Fibroblast of lung (primary cell): Measurements from ENCODE around the gene HTR2C. TPM values are rescaled to one million over a fixed set of nuclear protein-coding genes. Genes with fewer than 3 reads are reported as not detected.
"Not testable (repeated sequence)": the region's sequence is repeated elsewhere in the genome, so short reads cannot be mapped to it uniquely, and the experiment has no call there.

Source experiments
- DNase-seq, 2 donors: peaks; one replicate each; pipeline versions ENCODE4 v3.0.0 to v3.0.0-alpha.2; 2010; ENCODE audit warnings: low read depth in 2 of 2
- H2AFZ ChIP-seq: 2 replicates; pipeline ENCODE4 v1.5.1; 2012; ENCODE audit warnings: low read length, control low read depth, inconsistent platforms
- H3K27ac ChIP-seq: 2 replicates; pipeline ENCODE4 v1.5.1; 2011; ENCODE audit warnings: low read length, control low read depth; ENCODE audit not compliant: insufficient read depth
- H3K27me3 ChIP-seq: 2 replicates; pipeline ENCODE4 v1.5.1; 2011; ENCODE audit warnings: mild to moderate bottlenecking, low read length; ENCODE audit not compliant: control insufficient read depth, insufficient read depth
- H3K36me3 ChIP-seq: 2 replicates; pipeline ENCODE4 v1.5.1; 2011; ENCODE audit warnings: low read length; ENCODE audit not compliant: control insufficient read depth, insufficient read depth
- H3K4me1 ChIP-seq: 2 replicates; pipeline ENCODE4 v1.5.1; 2011; ENCODE audit warnings: low read length; ENCODE audit not compliant: control insufficient read depth, insufficient read depth; ENCODE audit errors: extremely low read depth
- H3K4me2 ChIP-seq: 2 replicates; pipeline ENCODE4 v1.5.1; 2011; ENCODE audit warnings: low read length, control low read depth; ENCODE audit not compliant: insufficient read depth; ENCODE audit errors: extremely low read depth
- H3K4me3 ChIP-seq, 4 experiments: fragments of 200-600 bp in 1 of 4; sonication (generic) in 1 of 4; replicated peaks in 1 of 4; 2 replicates each; pipeline ENCODE4 v1.5.1; 2011 to 2016; ENCODE audit warnings: low read length in 4 of 4, low read depth in 3 of 4, mild to moderate bottlenecking in 3 of 4, control low read depth in 2 of 4, inconsistent platforms in 1 of 4, mixed read lengths in 1 of 4; ENCODE audit not compliant: insufficient read depth in 1 of 4; ENCODE audit errors: control extremely low read depth in 1 of 4
- H3K79me2 ChIP-seq: 2 replicates; pipeline ENCODE4 v1.5.1; 2012; ENCODE audit warnings: mild to moderate bottlenecking, low read length, inconsistent platforms; ENCODE audit not compliant: control insufficient read depth, insufficient read depth
- H3K9ac ChIP-seq: 2 replicates; pipeline ENCODE4 v1.5.1; 2011; ENCODE audit warnings: mild to moderate bottlenecking, low read length, control low read depth; ENCODE audit not compliant: insufficient read depth
- H3K9me3 ChIP-seq: 2 replicates; pipeline ENCODE4 v1.5.1; 2012; ENCODE audit warnings: low read depth, low read length; ENCODE audit not compliant: control insufficient read depth, insufficient read depth
- H4K20me1 ChIP-seq: 2 replicates; pipeline ENCODE4 v1.5.1; 2011; ENCODE audit warnings: low read length; ENCODE audit not compliant: control insufficient read depth, insufficient read depth; ENCODE audit errors: extremely low read depth
- EZH2 ChIP-seq: IDR thresholded peaks from 2 replicates; pipeline ENCODE4 v1.5.1; 2012; ENCODE audit warnings: low read length, control low read depth, mild to moderate bottlenecking; ENCODE audit errors: missing control alignments
- polyA plus RNA-seq, 2 donors: library from polyadenylated mRNA; depleted of rRNA in 1 of 2; stranded (reverse) in 1 of 2; unstranded in 1 of 2; fragments of >200 nt; gene quantifications; 2 replicates each; pipeline ENCODE4 v1.2.1, GENCODE V29; 2011 to 2012; ENCODE audit warnings: missing spikeins in 1 of 2
- total RNA-seq: library from RNA; depleted of rRNA; stranded (reverse); fragments of >200 nt; gene quantifications from 2 replicates; pipeline ENCODE4 v1.2.1, GENCODE V29; 2014
- TF ChIP-seq, protein P1 (sequence below), 2 donors: IDR thresholded peaks in 1 of 2; conservative IDR thresholded peaks in 1 of 2; 1 replicate in 1 of 2; 2 replicates in 1 of 2; pipeline ENCODE4 v1.5.1; 2011 to 2012; ENCODE audit warnings: low read length in 2 of 2, control low read depth in 1 of 2, inconsistent platforms in 1 of 2, low read depth in 1 of 2, mild to moderate bottlenecking in 1 of 2

The HTR2C gene
- total and polyA plus RNA-seq, 2 donors (not counting 1 experiment from before 2014, with no cell fraction given): not detected

DNA sequence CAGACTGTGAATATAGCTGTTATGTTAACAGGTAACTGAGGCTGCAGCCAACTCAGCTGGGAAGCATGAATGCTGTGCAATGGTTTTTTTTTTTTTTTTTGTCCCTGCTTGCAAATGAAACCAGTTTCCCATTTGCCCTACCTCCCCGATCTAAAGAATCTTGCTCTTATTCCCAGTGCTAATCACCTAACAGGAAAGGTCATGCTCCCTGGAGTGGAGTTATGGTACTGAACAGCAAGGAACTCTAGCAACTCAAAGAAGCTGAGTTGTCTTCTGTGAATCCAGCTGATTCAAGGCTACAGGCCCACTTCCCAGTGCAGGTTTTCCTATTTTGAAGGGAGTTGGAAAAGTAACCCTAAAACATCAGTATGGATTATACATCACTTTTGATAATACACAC, 52.1 kb downstream of the HTR2C start:
- Histone ChIP-seq H3K9ac (no peak overlapping the region), H3K36me3 (no peaks in the 10 kb centered on the region), H3K9me3 (no peaks in the 10 kb centered on the region), H3K4me2 (no peak overlapping the region), H3K27ac (no peak overlapping the region), H3K27me3 (no peaks in the 10 kb centered on the region), H3K4me1 (no peaks in the 10 kb centered on the region), H3K4me3 (no peak overlapping the region), H4K20me1 (no peaks in the 10 kb centered on the region), H3K79me2 (no peaks in the 10 kb centered on the region), H2AFZ (no peak overlapping the region)
- no peak for DNase-seq
- no peak for TF ChIP-seq EZH2
- TF ChIP-seq, protein P1, sequence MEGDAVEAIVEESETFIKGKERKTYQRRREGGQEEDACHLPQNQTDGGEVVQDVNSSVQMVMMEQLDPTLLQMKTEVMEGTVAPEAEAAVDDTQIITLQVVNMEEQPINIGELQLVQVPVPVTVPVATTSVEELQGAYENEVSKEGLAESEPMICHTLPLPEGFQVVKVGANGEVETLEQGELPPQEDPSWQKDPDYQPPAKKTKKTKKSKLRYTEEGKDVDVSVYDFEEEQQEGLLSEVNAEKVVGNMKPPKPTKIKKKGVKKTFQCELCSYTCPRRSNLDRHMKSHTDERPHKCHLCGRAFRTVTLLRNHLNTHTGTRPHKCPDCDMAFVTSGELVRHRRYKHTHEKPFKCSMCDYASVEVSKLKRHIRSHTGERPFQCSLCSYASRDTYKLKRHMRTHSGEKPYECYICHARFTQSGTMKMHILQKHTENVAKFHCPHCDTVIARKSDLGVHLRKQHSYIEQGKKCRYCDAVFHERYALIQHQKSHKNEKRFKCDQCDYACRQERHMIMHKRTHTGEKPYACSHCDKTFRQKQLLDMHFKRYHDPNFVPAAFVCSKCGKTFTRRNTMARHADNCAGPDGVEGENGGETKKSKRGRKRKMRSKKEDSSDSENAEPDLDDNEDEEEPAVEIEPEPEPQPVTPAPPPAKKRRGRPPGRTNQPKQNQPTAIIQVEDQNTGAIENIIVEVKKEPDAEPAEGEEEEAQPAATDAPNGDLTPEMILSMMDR (conservative IDR thresholded peaks at IDR 0.05 in 1 of 2, IDR thresholded peaks at IDR 0.05 in 1 of 2; ENCODE audit: low read depth in 1 of 2, low read length in 2 of 2): no peak

GRCh38 chrX:114650351-114650750, 66.5 kb downstream of the HTR2C start:
- Histone ChIP-seq H3K36me3 (no peaks in the 10 kb centered on the region), H3K79me2 (no peaks in the 10 kb centered on the region), H3K9ac (no peak overlapping the region), H3K4me3 (no peak overlapping the region), H4K20me1 (no peaks in the 10 kb centered on the region), H3K4me2 (no peak overlapping the region), H3K27me3 (no peaks in the 10 kb centered on the region), H3K27ac (no peak overlapping the region), H2AFZ (no peak overlapping the region), H3K9me3 (no peaks in the 10 kb centered on the region), H3K4me1 (no peaks in the 10 kb centered on the region)
- TF ChIP-seq, protein P1 (conservative IDR thresholded peaks at IDR 0.05 in 1 of 2, IDR thresholded peaks at IDR 0.05 in 1 of 2; ENCODE audit: low read depth in 1 of 2, low read length in 2 of 2): no peak
- TF ChIP-seq EZH2: no peak
- DNase-seq: no peak

- H3K27ac ChIP-seq: no peak overlapping the region
Measured at GRCh38 chrX:114675365-114675764, 91.5 kb downstream of the HTR2C start.

DNA sequence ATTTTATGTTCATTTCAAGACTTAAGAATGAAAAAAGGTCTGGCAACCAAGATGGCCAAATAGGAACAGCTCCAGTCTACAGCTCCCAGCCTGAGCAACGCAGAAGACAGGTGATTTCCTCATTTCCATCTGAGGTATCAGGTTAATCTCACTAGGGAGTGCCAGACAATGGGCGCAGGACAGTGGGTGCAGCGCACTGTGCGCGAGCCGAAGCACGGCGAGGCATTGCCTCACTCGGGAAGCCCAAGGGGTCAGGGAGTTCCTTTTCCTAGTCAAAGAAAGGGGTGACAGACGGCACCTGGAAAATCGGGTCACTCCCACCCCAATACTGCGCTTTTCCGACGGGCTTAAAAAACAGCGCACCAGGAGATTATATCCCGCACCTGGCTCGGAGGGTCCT, 116.6 kb downstream of the HTR2C start:
- not testable (repeated sequence) for H3K27ac ChIP-seq, H3K79me2 ChIP-seq, H3K4me3 ChIP-seq, H3K4me2 ChIP-seq, H4K20me1 ChIP-seq, H3K9ac ChIP-seq, H3K27me3 ChIP-seq, H3K9me3 ChIP-seq, H2AFZ ChIP-seq, H3K4me1 ChIP-seq, H3K36me3 ChIP-seq, DNase-seq

More at GRCh38 chrX:114675365-114675764, 91.5 kb downstream of the HTR2C start:
- Histone ChIP-seq H3K9me3 (no peaks in the 10 kb centered on the region), H3K4me3 (no peak overlapping the region), H3K4me1 (no peaks in the 10 kb centered on the region), H3K79me2 (no peaks in the 10 kb centered on the region), H3K4me2 (no peak overlapping the region), H3K9ac (no peak overlapping the region), H3K27me3 (no peaks in the 10 kb centered on the region), H2AFZ (no peak overlapping the region), H4K20me1 (no peaks in the 10 kb centered on the region), H3K36me3 (no peaks in the 10 kb centered on the region)
- DNase-seq: peak; percentile 0 to 70
- TF ChIP-seq, protein P1 (conservative IDR thresholded peaks at IDR 0.05 in 1 of 2, IDR thresholded peaks at IDR 0.05 in 1 of 2; ENCODE audit: low read depth in 1 of 2, low read length in 2 of 2): no peak
- TF ChIP-seq EZH2: no peak
